ENCODE data around the gene TGFB1. TPM values are rescaled to one million over a fixed set of nuclear protein-coding genes. Genes with fewer than 3 reads are reported as not detected.

TGFB1 gene
- total and polyA plus RNA-seq, 9 of the 15 experiments (the other 6 are each of a cell fraction or from before 2014, with no cell fraction given): 0.24 to 159 (median 17.2) TPM

DNA sequence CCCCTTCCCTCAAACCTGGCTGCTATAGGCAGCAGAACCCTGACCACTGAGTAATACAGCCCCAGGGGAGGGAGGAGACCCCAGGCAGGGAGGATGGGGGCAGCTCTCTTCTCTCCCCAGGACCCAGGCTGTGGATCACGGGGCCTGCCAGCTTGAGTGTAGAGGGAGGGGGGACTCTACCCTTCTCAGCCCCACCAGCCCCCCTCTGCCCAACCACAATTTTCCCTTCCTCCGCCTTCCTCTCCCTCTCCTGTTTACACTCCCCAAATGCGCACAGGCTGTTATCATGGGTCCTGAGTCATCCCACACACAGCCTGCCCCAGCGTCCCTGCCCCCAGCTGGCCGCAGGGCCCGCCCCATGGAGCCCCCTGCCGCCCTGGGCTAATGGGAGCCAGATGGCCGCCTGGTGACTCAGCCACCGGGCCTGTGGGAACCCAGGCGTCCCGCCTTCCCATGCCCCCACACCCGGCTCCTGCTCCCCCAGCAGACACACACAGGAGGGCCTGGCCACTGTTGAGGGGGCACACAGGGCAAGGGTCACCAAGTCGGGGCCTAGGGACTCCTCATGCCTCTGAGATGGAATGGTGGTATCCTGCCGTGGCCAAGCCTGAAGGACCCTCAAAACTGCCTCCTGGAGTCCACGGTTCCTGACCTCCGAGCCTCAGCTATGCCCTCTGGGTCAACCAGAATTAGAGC is 30.1 kb downstream of the TGFB1 start (continued):
- TF ChIP-seq RCOR1 (IDR thresholded peaks at IDR 0.05; ENCODE audit: borderline replicate concordance in 1 of 2, low read depth in 2 of 2, low read length in 2 of 2) (peak; percentile 38 to 88; a peak in 2 of 4 replicates), ZNF644 (tag; IDR thresholded peaks at IDR 0.05; ENCODE audit: low read depth) (no peak), ZC3H4 (CRISPR knock-in tag; IDR thresholded peaks at IDR 0.05; ENCODE audit: borderline replicate concordance) (no peak), TRIM24 (IDR thresholded peaks at IDR 0.05) (peak; percentile 59 to 81; a peak in 3 of 4 replicates), RBBP5 (IDR thresholded peaks at IDR 0.05; ENCODE audit: borderline replicate concordance, insufficient read depth, low read length, poor library complexity, severe bottlenecking) (peak; percentile 75), RBM25 (IDR thresholded peaks at IDR 0.05; ENCODE audit: low read depth, low read length, severe bottlenecking) (no peak), BDP1 (IDR thresholded peaks at IDR 0.05; ENCODE audit: insufficient read depth, insufficient read length) (no peak), ZNF583 (CRISPR knock-in tag; IDR thresholded peaks at IDR 0.05) (peak; percentile 48; the same call in 1 of the 2 replicates), MAFG (tag; conservative IDR thresholded peaks at IDR 0.05) (peak; percentile 83), SAP30 (IDR thresholded peaks at IDR 0.05; ENCODE audit: borderline replicate concordance, insufficient read depth, low read depth, low read length, poor library complexity, severe bottlenecking) (no peak), ADNP (tag; IDR thresholded peaks at IDR 0.05) (no peak), SOX6 (IDR thresholded peaks at IDR 0.05) (peak; percentile 74), NFIX (CRISPR knock-in tag; IDR thresholded peaks at IDR 0.05; ENCODE audit: low read depth) (no peak), U2AF1 (optimal IDR thresholded peaks at IDR 0.05; ENCODE audit: low read depth, low read length) (no peak), ZNF699 (CRISPR knock-in tag; IDR thresholded peaks at IDR 0.05; ENCODE audit: insufficient replicate concordance) (no peak), RBM22 (IDR thresholded peaks at IDR 0.05; ENCODE audit: low read depth, low read length, poor library complexity, severe bottlenecking) (peak; percentile 85), ZNF408 (CRISPR knock-in tag; IDR thresholded peaks at IDR 0.05; ENCODE audit: low read depth) (no peak), ZNF584 (CRISPR knock-in tag; IDR thresholded peaks at IDR 0.05; ENCODE audit: low read depth) (no peak; the same call in 1 of the 2 replicates), ZBTB8A (IDR thresholded peaks at IDR 0.05; ENCODE audit: partially characterized antibody) (no peak), SLC30A9 (CRISPR knock-in tag; IDR thresholded peaks at IDR 0.05) (no peak), THRAP3 (IDR thresholded peaks at IDR 0.05; ENCODE audit: borderline replicate concordance) (no peak), MEF2A (IDR thresholded peaks at IDR 0.05; ENCODE audit: control insufficient read depth, low read depth, low read length) (no peak)
- TF ChIP-seq, protein P1, sequence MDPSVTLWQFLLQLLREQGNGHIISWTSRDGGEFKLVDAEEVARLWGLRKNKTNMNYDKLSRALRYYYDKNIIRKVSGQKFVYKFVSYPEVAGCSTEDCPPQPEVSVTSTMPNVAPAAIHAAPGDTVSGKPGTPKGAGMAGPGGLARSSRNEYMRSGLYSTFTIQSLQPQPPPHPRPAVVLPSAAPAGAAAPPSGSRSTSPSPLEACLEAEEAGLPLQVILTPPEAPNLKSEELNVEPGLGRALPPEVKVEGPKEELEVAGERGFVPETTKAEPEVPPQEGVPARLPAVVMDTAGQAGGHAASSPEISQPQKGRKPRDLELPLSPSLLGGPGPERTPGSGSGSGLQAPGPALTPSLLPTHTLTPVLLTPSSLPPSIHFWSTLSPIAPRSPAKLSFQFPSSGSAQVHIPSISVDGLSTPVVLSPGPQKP (CRISPR knock-in tag; IDR thresholded peaks at IDR 0.05): no peak
- TF ChIP-seq, protein P2, sequence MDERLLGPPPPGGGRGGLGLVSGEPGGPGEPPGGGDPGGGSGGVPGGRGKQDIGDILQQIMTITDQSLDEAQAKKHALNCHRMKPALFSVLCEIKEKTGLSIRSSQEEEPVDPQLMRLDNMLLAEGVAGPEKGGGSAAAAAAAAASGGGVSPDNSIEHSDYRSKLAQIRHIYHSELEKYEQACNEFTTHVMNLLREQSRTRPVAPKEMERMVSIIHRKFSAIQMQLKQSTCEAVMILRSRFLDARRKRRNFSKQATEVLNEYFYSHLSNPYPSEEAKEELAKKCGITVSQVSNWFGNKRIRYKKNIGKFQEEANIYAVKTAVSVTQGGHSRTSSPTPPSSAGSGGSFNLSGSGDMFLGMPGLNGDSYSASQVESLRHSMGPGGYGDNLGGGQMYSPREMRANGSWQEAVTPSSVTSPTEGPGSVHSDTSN (CRISPR knock-in tag; IDR thresholded peaks at IDR 0.05; ENCODE audit: low read depth): no peak
- TF ChIP-seq, protein P2 (tag; conservative IDR thresholded peaks at IDR 0.05; ENCODE audit: low read depth): 0 out of 2 replicates have a peak, but pooled peaks have one; percentile 5
